ENCODE results near the gene GREB1.
A peak's percentile ranks its signal among the peaks of the same experiment; 100 is the strongest.
"Not testable (repeated sequence)": the region's sequence is repeated elsewhere in the genome, so short reads cannot be mapped to it uniquely, and the experiment has no call there.

GREB1 gene

DNA sequence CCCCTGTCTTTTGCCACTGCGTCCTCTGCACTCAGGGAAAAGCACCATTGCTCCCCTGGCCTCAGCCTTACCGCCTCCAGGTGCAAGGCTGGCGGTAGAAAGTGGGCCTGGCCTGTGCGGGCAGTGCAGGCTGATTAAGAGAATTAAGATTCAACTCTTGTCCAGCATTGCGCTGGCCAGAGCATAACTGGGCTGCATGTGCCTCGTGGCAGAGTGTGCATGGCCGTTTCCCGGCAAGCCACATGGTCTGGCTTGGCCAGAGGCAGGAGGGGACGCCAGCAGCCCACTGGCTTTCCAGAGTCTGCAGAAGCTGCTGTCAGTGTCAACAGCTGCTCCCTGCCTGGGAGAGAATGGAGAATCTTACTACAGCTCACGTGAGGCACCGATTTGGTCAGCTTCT lies 123.8 kb downstream of the GREB1 start:
- no peaks in the 10 kb centered on the region for H3K4me1 Mint-ChIP-seq
- peaks cover 49% of the 10 kb centered on the region for H3K27me3 Mint-ChIP-seq
- no peak overlapping the region for H3K27ac Mint-ChIP-seq
- peaks cover 6 to 9% of the 10 kb centered on the region in 2 donors for H3K9me3 Mint-ChIP-seq
- ATAC-seq (no peak), DNase-seq (no peak)
- H3K4me3 Mint-ChIP-seq, result no peak overlapping the region

- no peak overlapping the region for H3K27ac Mint-ChIP-seq
- no peak for ATAC-seq
- DNase-seq, result no peak
- H3K27me3 Mint-ChIP-seq, result peaks cover 52% of the 10 kb centered on the region
- peaks cover 6 to 17% of the 10 kb centered on the region in 2 donors for H3K9me3 Mint-ChIP-seq
- H3K4me1 Mint-ChIP-seq, result no peaks in the 10 kb centered on the region
- H3K4me3 Mint-ChIP-seq, result no peak overlapping the region
Observed at GRCh38 chr2:11658208-11659114, 124.6 kb downstream of the GREB1 start.

- peaks cover 58% of the 10 kb centered on the region for H3K27me3 Mint-ChIP-seq
- H3K4me3 Mint-ChIP-seq, result no peak overlapping the region
- H3K4me1 Mint-ChIP-seq, result no peaks in the 10 kb centered on the region
- H3K9me3 Mint-ChIP-seq, result peaks cover 6 to 19% of the 10 kb centered on the region in 2 donors
- DNase-seq, result no peak
- no peak for ATAC-seq
- H3K27ac Mint-ChIP-seq, result no peak overlapping the region
Observed at GRCh38 chr2:11659115-11659475, 125.2 kb downstream of the GREB1 start.

- H3K27ac Mint-ChIP-seq, result no peak overlapping the region
Observed at GRCh38 chr2:11659851-11660250, 126.0 kb downstream of the GREB1 start.

DNA sequence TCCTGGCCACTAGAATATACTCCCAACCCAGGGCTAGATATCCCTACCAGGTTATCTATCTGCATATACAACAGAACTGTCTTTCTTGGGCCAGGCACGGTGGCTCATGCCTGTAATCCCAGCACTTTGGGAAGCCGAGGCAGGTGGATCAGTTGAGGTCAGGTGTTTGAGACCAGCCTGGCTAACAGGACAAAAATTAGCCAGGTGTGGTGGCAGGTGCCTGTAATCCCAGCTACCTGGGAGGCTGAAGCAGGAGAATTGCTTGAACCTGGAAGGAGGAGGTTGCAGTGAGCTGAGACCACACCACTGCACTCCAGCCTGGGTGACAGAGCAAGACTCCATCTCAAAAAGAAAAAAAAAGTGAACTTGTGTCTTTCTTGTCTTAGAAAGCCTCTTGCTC lies 126.6 kb downstream of the GREB1 start:
- not testable (repeated sequence) for H3K4me1 Mint-ChIP-seq, H3K27ac Mint-ChIP-seq, ATAC-seq, DNase-seq, H3K4me3 Mint-ChIP-seq
- peaks cover 6 to 19% of the 10 kb centered on the region in 2 donors for H3K9me3 Mint-ChIP-seq
- peaks cover 61% of the 10 kb centered on the region for H3K27me3 Mint-ChIP-seq

More at GRCh38 chr2:11659851-11660250, 126.0 kb downstream of the GREB1 start:
- peaks cover 6 to 19% of the 10 kb centered on the region in 2 donors for H3K9me3 Mint-ChIP-seq
- H3K27me3 Mint-ChIP-seq, result peaks cover 61% of the 10 kb centered on the region
- H3K4me3 Mint-ChIP-seq, result no peak overlapping the region
- ATAC-seq, result no peak
- no peak for DNase-seq
- H3K4me1 Mint-ChIP-seq, result no peaks in the 10 kb centered on the region

- no peak for DNase-seq
- peaks cover 6 to 19% of the 10 kb centered on the region in 2 donors for H3K9me3 Mint-ChIP-seq
- no peak overlapping the region for H3K27ac Mint-ChIP-seq
- H3K27me3 Mint-ChIP-seq, result peaks cover 69% of the 10 kb centered on the region
- H3K4me3 Mint-ChIP-seq, result no peak overlapping the region
- no peaks in the 10 kb centered on the region for H3K4me1 Mint-ChIP-seq
- ATAC-seq, result no peak
Observed at GRCh38 chr2:11661891-11662435, 128.1 kb downstream of the GREB1 start.

DNA sequence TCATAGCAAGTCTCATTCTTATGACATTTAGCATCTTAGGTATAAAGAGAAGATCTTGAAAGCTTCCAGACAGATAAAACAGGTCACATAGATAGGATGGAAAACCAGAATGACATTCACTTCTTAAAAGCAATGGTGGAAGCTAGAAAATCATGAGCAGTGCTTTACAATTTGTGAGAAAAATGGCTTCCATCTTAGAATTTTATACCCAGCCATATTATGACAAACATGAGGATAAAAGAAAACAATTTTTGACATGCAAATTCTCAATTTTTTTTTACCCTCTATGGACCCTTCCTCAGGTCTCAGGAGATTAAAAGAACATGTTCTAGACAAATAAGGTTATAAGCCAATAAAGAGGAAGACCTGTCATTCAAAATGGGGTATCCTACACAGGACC lies 129.0 kb downstream of the GREB1 start:
- H3K4me1 Mint-ChIP-seq, result no peaks in the 10 kb centered on the region
- H3K9me3 Mint-ChIP-seq, result peaks cover 6 to 19% of the 10 kb centered on the region in 2 donors
- H3K4me3 Mint-ChIP-seq, result no peak overlapping the region
- DNase-seq (no peak), ATAC-seq (no peak)
- H3K27ac Mint-ChIP-seq, result no peak overlapping the region
- H3K27me3 Mint-ChIP-seq, result peaks cover 71% of the 10 kb centered on the region

DNA sequence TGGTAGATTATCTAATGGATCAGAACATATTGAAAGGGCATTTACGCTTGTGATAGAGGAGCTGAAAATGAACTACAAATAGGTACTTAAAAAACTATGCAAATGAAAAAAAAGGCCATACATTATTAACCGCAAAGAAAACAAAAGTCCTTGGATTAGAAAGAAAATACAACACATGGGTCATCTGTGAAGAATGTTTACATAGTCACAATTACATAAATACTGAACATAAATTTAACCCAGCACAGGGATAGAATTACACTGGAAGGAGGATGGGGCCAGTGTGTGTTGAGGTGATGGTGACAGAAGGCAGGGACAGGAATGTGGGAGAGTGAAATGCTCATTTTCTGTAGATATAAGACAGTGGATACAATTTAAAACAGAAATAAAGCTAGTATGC lies 129.6 kb downstream of the GREB1 start:
- Mint-ChIP-seq H3K27me3 (peaks cover 72% of the 10 kb centered on the region), H3K4me1 (no peaks in the 10 kb centered on the region), H3K4me3 (no peak overlapping the region), H3K9me3 (peaks cover 6 to 19% of the 10 kb centered on the region in 2 donors), H3K27ac (no peak overlapping the region)
- DNase-seq (no peak), ATAC-seq (no peak)

GRCh38 chr2:11665028-11665427 lies 131.2 kb downstream of the GREB1 start:
- Mint-ChIP-seq H3K4me3 (no peak overlapping the region), H3K27ac (no peak overlapping the region), H3K9me3 (peaks cover 6 to 19% of the 10 kb centered on the region in 2 donors), H3K4me1 (no peaks in the 10 kb centered on the region), H3K27me3 (peaks cover 73% of the 10 kb centered on the region)
- DNase-seq (no peak), ATAC-seq (no peak)

DNA sequence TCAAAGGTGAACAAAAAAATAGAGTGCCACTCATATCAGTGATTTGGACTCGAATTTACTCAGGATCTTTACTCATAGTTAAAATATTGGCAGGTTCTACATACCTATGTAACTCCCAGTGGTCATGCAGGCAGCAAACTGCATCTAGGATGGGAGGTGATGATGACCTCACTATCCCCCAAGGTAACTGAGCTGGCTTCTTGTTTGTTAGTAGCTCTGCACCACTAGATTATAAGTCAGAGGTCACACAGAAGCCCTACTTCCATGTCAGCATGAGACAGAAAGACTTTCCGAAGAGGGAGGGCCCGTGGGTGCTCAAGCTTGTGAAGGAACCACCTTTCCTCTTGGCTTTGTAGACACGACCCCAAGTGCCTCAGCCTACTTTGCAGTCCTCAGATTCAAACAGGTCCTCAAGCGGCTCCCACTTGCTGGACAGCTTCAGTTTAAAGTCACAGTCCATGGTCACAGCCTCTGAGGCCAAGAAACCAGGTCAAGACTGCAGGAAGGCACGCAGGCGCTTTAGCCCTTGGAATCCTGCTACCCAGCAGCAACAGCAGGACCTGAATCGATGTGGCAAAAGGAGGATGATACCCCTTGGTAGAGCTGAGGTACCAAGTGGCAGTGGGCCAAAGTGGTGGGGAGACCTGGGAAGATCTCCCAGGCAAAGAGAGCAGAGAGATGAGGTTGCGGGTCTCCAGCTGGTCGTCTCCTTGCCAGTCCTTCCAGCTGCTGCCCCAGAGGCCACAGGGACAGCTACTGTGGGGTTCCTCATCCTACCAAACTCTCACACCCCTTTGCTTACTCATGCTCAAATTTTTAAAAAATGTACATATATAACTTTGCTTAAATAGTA lies 131.9 kb downstream of the GREB1 start:
- H3K4me1 Mint-ChIP-seq, result no peaks in the 10 kb centered on the region
- no peak overlapping the region for H3K4me3 Mint-ChIP-seq
- no peak for DNase-seq
- no peak overlapping the region for H3K27ac Mint-ChIP-seq
- H3K27me3 Mint-ChIP-seq, result peaks cover 77% of the 10 kb centered on the region
- ATAC-seq, result no peak
- peaks cover 10 to 19% of the 10 kb centered on the region in 2 donors for H3K9me3 Mint-ChIP-seq

DNA sequence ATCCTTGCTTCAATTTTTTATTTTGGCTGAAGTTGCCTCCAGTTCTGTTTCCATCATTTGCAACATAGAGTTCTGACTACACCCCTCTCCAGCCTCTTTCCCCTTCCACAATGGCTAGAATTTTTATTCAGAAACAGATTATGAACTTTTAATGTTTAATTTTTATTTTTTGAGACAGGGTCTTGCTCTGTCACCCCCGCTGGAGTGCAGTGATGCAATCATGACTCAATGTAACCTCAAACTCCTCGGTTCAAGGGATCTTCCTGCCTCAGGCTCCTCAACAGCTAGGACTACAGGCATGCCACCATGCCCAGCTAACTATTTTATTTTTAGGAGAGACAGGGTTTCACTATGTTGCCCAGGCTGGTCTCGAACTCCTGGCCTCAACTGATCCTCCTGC lies 133.3 kb downstream of the GREB1 start:
- Mint-ChIP-seq H3K4me3 (no peak overlapping the region), H3K9me3 (peaks cover 7 to 14% of the 10 kb centered on the region in 2 donors), H3K4me1 (no peaks in the 10 kb centered on the region), H3K27me3 (peaks cover 75% of the 10 kb centered on the region), H3K27ac (no peak overlapping the region)
- ATAC-seq (no peak), DNase-seq (no peak)

GRCh38 chr2:11667866-11668637 lies 134.2 kb downstream of the GREB1 start:
- DNase-seq, result no peak
- Mint-ChIP-seq H3K4me1 (peaks cover 4% of the 10 kb centered on the region), H3K9me3 (peaks cover 4 to 5% of the 10 kb centered on the region in 2 donors), H3K4me3 (no peak overlapping the region), H3K27me3 (peaks cover 75% of the 10 kb centered on the region), H3K27ac (peak overlapping the region in 1 of 2 donors; percentile 14)
- no peak for ATAC-seq

DNA sequence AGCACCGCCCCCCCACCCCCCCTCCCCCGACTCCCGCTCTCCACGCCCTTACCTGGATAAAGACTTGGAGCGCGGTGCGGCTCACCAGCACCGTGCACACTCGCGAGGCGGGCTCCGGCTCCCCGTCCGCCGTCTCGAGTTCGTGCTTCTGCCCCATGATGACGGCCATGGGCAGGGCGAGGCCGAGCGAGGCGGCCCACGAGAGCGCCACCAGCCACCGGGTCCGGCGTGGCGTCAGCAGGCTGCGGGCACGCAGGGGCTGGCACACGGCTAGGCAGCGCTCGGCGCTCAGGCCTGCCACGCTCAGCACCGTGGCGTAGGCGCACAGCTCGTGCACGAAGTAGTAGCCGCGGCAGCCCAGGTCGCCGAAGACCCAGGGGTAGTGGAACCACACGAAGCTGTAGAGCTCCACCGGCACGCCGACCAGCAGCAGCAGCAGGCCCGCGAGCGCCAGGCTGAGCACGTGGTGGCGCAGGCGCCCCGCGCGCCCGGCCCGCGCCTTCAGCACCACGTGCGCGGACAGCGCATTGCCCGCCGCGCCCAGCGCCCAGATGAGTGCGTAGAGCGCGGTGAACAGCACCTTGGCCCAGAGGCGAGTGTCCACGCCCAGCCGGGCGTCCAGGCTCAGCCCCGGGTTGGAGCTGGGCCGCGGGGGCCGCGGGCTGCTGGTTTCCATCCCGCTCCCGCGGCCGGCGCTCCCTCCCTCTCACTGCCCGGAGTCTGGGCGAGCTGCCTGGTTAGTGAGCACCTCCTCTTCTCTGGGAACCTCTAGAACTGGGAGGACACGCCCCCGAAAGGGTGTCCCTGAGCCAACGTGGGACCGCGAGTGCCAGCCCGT lies 135.8 kb downstream of the GREB1 start, which contains the start of gene NTSR2:
NTSR2 (minus strand) TSS at position 742 of the 838 bp plus-strand sequence; CDS start at position 676, 66 bp downstream.
- peaks cover 0 to 4% of the 10 kb centered on the region in 2 donors for H3K9me3 Mint-ChIP-seq
- peak; percentile 35 to 38 for DNase-seq
- peaks cover 68% of the 10 kb centered on the region for H3K27me3 Mint-ChIP-seq
- no peak within 1 kb of the TSS for H3K27ac Mint-ChIP-seq
- H3K4me1 Mint-ChIP-seq, result peaks cover 7% of the 10 kb centered on the region
- peak; percentile 82 for ATAC-seq
- H3K4me3 Mint-ChIP-seq, result no peak within 1 kb of the TSS

DNA sequence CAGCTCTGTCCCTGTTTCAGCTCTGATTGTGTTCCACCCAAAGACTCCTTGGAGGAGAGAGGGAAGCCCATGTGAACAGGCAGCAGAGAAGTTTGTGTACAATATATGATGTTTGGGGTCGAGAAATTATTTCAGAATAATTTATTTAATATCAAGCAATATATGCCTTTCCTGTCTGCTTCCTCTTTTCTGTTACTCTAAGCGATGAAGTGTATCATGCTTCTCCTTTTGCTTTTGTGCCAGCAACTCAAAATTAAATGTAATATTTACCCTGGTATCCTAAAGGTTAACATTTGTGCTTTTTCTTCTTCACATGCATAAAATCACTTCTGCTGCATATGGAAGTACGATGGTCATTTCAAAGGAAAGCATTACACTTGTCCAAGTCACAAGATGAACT lies 138.6 kb downstream of the GREB1 start:
- no peak overlapping the region for H3K4me3 Mint-ChIP-seq
- DNase-seq (no peak), ATAC-seq (no peak)
- H3K9me3 Mint-ChIP-seq, result peaks cover 0 to 4% of the 10 kb centered on the region in 2 donors
- peaks cover 82% of the 10 kb centered on the region for H3K27me3 Mint-ChIP-seq
- H3K27ac Mint-ChIP-seq, result no peak overlapping the region
- H3K4me1 Mint-ChIP-seq, result peaks cover 7% of the 10 kb centered on the region
